GM12891 (cell line): Measurements from ENCODE around the gene FAM120AOS.

Experiments used
- POLR2AphosphoS5 ChIP-seq: IDR thresholded peaks from 2 replicates; pipeline ENCODE4 v1.6.1; 2011; ENCODE audit warnings: low read depth, low read length, control low read depth
- POU2F2 ChIP-seq: IDR thresholded peaks from 2 replicates; pipeline ENCODE4 v1.6.1; 2011; ENCODE audit warnings: low read depth, mild to moderate bottlenecking, control low read depth, low read length, moderate library complexity
- TAF1 ChIP-seq: IDR thresholded peaks from 2 replicates; pipeline ENCODE4 v1.6.1; 2011; ENCODE audit warnings: low read depth, low read length, control low read depth

- TF ChIP-seq POLR2AphosphoS5 (no peak), TAF1 (no peak), POU2F2 (no peak)
Observed at GRCh38 chr9:93436655-93437407, 16.6 kb downstream of the FAM120AOS start.
